ENCODE measurements around the gene KCNK7.

DNA sequence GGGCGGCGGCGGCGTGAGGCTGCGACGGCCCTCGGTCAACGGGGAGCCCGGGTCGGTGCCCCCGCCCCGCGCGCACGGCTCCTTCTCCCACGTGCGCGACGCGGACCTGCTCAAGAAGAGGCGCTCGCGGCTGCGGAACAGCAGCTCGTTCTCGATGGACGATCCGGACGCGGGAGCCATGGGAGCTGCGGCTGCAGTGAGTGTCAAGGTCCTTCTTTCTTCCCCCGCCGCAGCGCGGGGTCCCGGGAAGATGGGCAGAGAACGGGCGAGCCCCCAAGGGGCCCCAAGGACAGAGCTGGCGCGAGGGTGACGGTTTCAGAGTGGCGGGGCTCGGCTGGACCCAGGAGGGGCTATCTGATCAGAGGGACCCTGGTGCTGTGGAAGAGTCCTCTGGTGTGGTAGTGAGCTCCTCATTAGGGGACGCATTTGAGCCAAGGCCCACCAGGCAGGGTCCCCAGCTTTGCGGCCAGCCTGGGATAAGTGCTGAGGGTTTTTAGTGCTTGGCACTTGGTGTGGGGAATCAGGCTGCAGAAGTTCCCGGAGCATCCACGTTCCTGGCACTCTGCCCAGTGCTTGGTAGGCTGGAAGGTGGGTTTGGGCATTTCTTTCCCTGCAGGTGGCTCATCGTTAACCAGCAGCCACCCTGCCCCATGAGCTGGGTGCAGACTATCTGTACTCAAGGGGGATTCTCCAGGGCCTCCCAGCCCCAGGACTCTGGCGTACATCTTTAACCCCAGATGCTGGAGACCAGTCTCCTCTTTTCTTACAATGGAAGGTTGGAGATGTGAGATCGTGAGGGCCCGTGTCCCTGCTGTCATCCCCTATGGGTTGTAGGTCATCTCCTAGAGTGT lies 10.0 kb downstream of the KCNK7 start:
- no peak for TF ChIP-seq CTCF (IDR thresholded peaks at IDR 0.05; ENCODE audit: low read depth, low read length)
- TF ChIP-seq POLR2A (IDR thresholded peaks at IDR 0.05; ENCODE audit: extremely low read depth, insufficient read length): no peak

Data from NB4 (cell line).